ENCODE results near the gene ARHGEF2. TPM values are rescaled to one million over a fixed set of nuclear protein-coding genes. Genes with fewer than 3 reads are reported as not detected.
"Not testable (repeated sequence)": the region's sequence is repeated elsewhere in the genome, so short reads cannot be mapped to it uniquely, and the experiment has no call there.

ARHGEF2 gene
- total RNA-seq, 4 donors from 2014 or later = 105 to 195 (median 153) TPM

DNA sequence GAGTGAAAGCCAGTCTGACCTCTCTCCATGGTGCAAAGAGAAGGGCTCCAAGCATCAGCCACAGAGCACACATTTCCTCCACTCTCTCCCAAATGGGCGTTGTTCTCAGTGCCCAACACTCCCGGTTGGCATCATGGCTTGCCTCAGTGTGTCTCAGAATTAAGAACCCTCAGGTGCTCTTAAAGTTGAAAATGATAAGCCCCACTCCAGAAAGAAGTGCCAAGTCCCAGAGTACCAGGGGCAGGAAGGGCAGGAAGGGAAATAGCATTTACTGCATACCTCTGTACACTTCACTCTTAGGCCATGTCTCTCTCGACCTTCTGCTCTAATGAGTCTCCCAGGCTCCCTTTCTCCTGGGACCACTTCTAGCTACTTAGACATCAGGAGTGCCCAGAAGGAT is 15.2 kb upstream of the ARHGEF2 start:
- WGBS, 2 donors = 77 to 79% methylated on average over 3 of the region's 3 CpGs
- H3K9me3 ChIP-seq = no peaks in the 10 kb centered on the region

DNA sequence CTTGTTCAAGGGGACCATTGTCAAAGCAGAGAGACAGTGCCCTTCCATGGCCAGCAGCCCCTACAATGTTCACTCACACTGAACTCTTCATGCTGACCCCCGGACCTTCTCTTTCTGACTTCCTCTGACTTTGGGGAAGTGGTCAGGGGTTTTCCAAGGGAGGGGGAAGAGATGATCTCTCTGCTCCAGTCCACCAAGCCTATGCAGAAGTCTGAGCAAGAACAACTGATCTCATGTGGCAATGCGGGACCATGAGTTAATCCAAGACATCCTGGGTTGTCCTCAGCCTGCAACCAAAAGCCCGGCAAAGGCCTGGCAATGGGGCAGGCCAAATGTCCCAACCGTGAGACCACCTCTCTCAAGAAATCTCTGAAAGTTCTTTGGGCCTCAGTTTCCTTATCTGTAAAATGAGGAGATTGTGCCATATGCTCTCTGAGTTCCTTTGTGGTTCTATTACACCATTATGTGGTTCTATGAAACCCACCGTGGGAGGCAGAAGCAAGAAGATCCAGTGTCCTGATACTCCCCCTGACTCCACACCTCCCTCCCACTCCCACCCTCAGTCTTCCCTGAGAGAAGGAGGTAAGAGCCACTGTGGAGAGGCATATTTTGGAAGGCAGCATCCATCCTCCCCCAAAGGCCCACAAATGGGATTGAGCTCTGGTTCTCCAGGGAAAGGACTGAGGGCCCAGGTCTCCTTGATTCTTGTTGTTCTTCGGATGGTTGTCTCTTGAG is 11.8 kb upstream of the ARHGEF2 start:
- H3K36me3 ChIP-seq = no peaks in the 10 kb centered on the region
- 65 to 67% methylated on average over 6 of the region's 6 CpGs for WGBS, 2 donors
- TF ChIP-seq POLR2A (IDR thresholded peaks at IDR 0.05) (no peak), EP300 (IDR thresholded peaks at IDR 0.05) (no peak)
- TF ChIP-seq, protein P1, sequence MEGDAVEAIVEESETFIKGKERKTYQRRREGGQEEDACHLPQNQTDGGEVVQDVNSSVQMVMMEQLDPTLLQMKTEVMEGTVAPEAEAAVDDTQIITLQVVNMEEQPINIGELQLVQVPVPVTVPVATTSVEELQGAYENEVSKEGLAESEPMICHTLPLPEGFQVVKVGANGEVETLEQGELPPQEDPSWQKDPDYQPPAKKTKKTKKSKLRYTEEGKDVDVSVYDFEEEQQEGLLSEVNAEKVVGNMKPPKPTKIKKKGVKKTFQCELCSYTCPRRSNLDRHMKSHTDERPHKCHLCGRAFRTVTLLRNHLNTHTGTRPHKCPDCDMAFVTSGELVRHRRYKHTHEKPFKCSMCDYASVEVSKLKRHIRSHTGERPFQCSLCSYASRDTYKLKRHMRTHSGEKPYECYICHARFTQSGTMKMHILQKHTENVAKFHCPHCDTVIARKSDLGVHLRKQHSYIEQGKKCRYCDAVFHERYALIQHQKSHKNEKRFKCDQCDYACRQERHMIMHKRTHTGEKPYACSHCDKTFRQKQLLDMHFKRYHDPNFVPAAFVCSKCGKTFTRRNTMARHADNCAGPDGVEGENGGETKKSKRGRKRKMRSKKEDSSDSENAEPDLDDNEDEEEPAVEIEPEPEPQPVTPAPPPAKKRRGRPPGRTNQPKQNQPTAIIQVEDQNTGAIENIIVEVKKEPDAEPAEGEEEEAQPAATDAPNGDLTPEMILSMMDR (IDR thresholded peaks at IDR 0.05) = no peak
- no peak overlapping the region for H3K4me3 ChIP-seq
- H3K27ac ChIP-seq = peak overlapping the region in 3 of 4 donors; percentile 3 to 83 (median 79)
- H3K9me3 ChIP-seq = no peaks in the 10 kb centered on the region
- no peaks in the 10 kb centered on the region for H3K27me3 ChIP-seq
- DNase-seq (ENCODE audit: low spot score in 2 of 2) = no peak
- H3K4me1 ChIP-seq = peaks cover 0 to 39% (median 14%) of the 10 kb centered on the region in 4 donors

More for the DNA sequence above, 15.2 kb upstream of the ARHGEF2 start:
- TF ChIP-seq, protein P1 (IDR thresholded peaks at IDR 0.05) = no peak
- no peak for TF ChIP-seq POLR2A (IDR thresholded peaks at IDR 0.05)
- no peak for TF ChIP-seq EP300 (IDR thresholded peaks at IDR 0.05)
- no peaks in the 10 kb centered on the region for H3K36me3 ChIP-seq
- H3K4me3 ChIP-seq = no peak overlapping the region
- no peaks in the 10 kb centered on the region for H3K27me3 ChIP-seq
- H3K4me1 ChIP-seq = peaks cover 0 to 37% (median 14%) of the 10 kb centered on the region in 4 donors
- no peak for DNase-seq (ENCODE audit: low spot score in 2 of 2)
- H3K27ac ChIP-seq = no peak overlapping the region

DNA sequence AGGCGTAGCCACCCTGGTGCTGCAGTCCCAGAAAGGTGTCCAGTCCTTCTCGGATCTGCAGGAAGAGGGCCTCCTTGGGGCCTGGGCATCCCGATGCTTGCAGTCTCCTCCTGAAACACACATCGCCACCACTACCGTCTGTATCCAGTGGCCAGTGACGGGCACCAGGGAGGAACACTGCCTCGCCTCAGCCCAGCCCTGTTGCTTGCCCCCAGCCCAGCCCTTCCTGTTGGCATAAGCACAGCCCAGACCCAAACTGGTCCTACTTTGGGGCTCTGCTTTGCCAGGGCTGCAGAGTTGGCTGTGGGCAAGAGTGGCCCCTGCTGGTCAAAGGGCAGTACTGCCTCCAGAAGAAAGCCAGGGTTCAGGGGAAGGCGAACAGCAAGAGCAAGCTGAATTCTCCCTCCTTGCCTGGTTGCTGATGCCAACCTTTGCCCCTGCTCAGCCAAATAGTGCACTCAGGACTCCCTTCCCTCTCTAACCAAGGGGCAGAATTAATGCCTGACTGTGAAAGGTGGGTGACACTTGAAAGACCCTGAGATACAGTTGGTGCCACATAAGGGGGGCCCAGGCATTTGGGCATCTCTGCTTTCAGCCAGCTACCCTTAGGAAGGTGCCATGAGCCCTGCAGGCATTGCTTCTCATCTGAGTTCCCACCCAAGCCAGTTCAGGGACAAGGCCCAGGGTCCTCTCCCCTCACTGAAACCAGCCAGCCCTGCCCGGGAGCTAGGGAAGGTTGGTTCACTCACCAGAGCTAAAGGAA is 11.1 kb upstream of the ARHGEF2 start:
- no peaks in the 10 kb centered on the region for H3K9me3 ChIP-seq
- H3K36me3 ChIP-seq = no peaks in the 10 kb centered on the region
- peak overlapping the region in 3 of 4 donors; percentile 64 to 83 (median 79) for H3K27ac ChIP-seq
- DNase-seq (ENCODE audit: low spot score in 2 of 2) = peak in 1 of 2 donors; percentile 74
- WGBS, 2 donors = 8 to 15% methylated on average over 5 to 8 of the region's 9 CpGs
- TF ChIP-seq, protein P1 (IDR thresholded peaks at IDR 0.05) = peak; percentile 97 to 99 (median 99)
- TF ChIP-seq POLR2A (IDR thresholded peaks at IDR 0.05) = no peak
- peak in 1 of 2 donors; percentile 49 for TF ChIP-seq EP300 (IDR thresholded peaks at IDR 0.05)
- no peaks in the 10 kb centered on the region for H3K27me3 ChIP-seq
- peaks cover 0 to 43% (median 15%) of the 10 kb centered on the region in 4 donors for H3K4me1 ChIP-seq
- peak overlapping the region; percentile 17 to 48 (median 37) for H3K4me3 ChIP-seq

DNA sequence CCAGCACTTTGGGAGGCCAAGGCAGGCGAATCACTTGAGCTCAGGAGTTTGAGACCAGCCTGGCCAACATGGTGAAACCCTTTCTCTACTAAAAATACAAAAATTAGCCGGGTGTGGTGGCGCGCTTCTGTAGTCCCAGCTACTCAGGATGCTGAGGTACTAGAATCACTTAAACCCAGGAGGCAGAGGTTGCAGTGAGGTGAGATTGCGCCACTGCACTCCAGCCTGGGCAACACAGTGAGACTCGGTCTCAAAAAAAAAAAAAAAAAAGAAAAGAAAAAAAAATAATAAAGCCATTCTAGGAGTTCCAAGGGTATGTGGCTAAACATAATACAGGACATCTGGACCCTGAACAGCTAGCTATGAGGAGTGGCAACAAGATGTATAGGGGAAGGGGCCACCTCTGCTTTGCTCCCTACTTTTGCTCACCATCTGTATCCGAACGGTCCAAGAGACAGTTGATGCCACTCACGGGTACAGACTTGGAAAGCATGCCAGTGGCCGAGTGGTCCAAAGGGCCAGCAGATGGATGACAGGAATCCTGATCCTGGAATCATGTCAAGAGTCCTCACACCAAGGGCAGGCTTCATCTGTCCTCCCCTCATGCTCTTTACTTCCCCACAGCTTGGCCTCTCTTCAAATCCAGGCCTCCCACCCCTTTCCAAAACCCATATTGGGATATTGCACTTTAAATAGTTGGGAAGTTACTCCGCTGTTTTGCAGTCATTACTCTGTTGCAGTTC is 6.7 kb upstream of the ARHGEF2 start:
- Histone ChIP-seq H3K27ac (peak overlapping the region in 2 of 4 donors; percentile 95 to 97), H3K4me1 (peaks cover 0 to 64% (median 48%) of the 10 kb centered on the region in 4 donors)
- H3K36me3 ChIP-seq; H3K9me3 ChIP-seq; DNase-seq (ENCODE audit: low spot score in 2 of 2); H3K27me3 ChIP-seq; H3K4me3 ChIP-seq: not testable (repeated sequence)
- WGBS, 2 donors = 83 to 90% methylated on average over 11 of the region's 11 CpGs

DNA sequence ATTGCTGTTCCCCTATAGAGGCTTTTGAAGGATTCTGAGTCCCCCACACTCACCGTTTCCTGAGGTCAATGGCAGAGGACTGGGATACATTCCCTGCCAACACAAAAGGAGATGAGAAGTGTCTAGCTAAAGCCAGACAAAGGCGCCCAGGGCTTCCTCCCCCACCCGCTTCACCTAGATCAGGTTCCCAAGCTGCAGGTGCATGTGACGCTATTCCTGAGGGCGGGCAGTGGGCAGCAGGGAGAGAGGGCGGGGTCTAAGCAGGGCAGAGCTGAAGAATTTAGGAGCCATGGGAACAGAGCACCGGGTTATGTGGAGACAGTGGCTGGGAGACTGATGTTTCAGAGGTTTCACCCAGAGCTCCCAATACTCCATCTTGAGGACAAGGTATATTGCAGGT is 6.0 kb upstream of the ARHGEF2 start:
- no peak overlapping the region for H3K4me3 ChIP-seq
- H3K36me3 ChIP-seq = no peaks in the 10 kb centered on the region
- H3K27ac ChIP-seq = peak overlapping the region in 3 of 4 donors; percentile 90 to 97 (median 95)
- TF ChIP-seq, protein P1 (IDR thresholded peaks at IDR 0.05) = no peak
- TF ChIP-seq EP300 (IDR thresholded peaks at IDR 0.05) (no peak), POLR2A (IDR thresholded peaks at IDR 0.05) (no peak)
- WGBS, 2 donors = 78 to 79% methylated on average over 7 of the region's 7 CpGs
- H3K27me3 ChIP-seq = no peaks in the 10 kb centered on the region
- DNase-seq (ENCODE audit: low spot score in 2 of 2) = no peak
- H3K4me1 ChIP-seq = peaks cover 0 to 64% (median 52%) of the 10 kb centered on the region in 4 donors
- no peaks in the 10 kb centered on the region for H3K9me3 ChIP-seq
